Neural cell (in vitro differentiated cells): ENCODE results near the gene OLIG3. TPM values are rescaled to one million over a fixed set of nuclear protein-coding genes. Genes with fewer than 3 reads are reported as not detected.

Source experiments
- H2AFZ ChIP-seq: fragments of 200-600, 300-800 bp; sonication (generic), shearing (Covaris generic); 2 replicates; pipeline ENCODE4 v1.6.0; 2014; ENCODE audit warnings: low read depth, mild to moderate bottlenecking, antibody characterized with exemption, low read length, moderate library complexity
- H3F3A ChIP-seq: fragments of 200-600 bp; shearing (Covaris generic); 2 replicates; pipeline ENCODE4 v1.6.1; 2016; ENCODE audit warnings: mild to moderate bottlenecking, moderate library complexity, mixed read lengths, antibody characterized with exemption, low read length; ENCODE audit not compliant: insufficient read depth, poor library complexity, severe bottlenecking
- H3K27ac ChIP-seq: fragments of 200-600, 300-800 bp; sonication (generic), shearing (Covaris generic); 2 replicates; pipeline ENCODE4 v1.5.1; 2014; ENCODE audit warnings: mild to moderate bottlenecking, low read length, moderate library complexity
- H3K27me3 ChIP-seq: fragments of 300-800, 200-600 bp; sonication (generic), shearing (Covaris generic); 2 replicates; pipeline ENCODE4 v1.6.0; 2014; ENCODE audit warnings: mild to moderate bottlenecking, low read depth, low read length, moderate library complexity; ENCODE audit not compliant: insufficient read depth
- H3K36me3 ChIP-seq: fragments of 300-800, 200-600 bp; sonication (generic), shearing (Covaris generic); 2 replicates; pipeline ENCODE4 v1.5.1; 2014; ENCODE audit warnings: mild to moderate bottlenecking, antibody characterized with exemption, low read length, moderate library complexity; ENCODE audit not compliant: insufficient read depth
- H3K4me2 ChIP-seq: fragments of 300-800, 200-600 bp; sonication (generic), shearing (Covaris generic); 2 replicates; pipeline ENCODE4 v1.6.0; 2014; ENCODE audit warnings: mild to moderate bottlenecking, low read length
- H3K4me3 ChIP-seq: fragments of 300-800, 200-600 bp; sonication (generic), shearing (Covaris generic); 2 replicates; pipeline ENCODE4 v1.5.1; 2014; ENCODE audit warnings: mild to moderate bottlenecking, low read length, moderate library complexity
- H3K79me2 ChIP-seq: fragments of 200-600 bp; shearing (Covaris generic); replicated peaks from 2 replicates; pipeline ENCODE4 v1.6.0; 2014; ENCODE audit warnings: mild to moderate bottlenecking, low read length, moderate library complexity; ENCODE audit not compliant: insufficient read depth
- H3K9ac ChIP-seq: fragments of 300-800, 200-600 bp; sonication (generic), shearing (Covaris generic); 2 replicates; pipeline ENCODE4 v1.6.1; 2016; ENCODE audit warnings: mild to moderate bottlenecking, low read length, mixed read lengths
- H3K9me2 ChIP-seq: fragments of 200-600 bp; shearing (Covaris generic); 2 replicates; pipeline ENCODE4 v1.6.1; 2016; ENCODE audit warnings: mild to moderate bottlenecking, low read length, mixed read lengths; ENCODE audit not compliant: insufficient read depth
- H3K9me3 ChIP-seq: fragments of 200-600, 300-800 bp; sonication (generic), shearing (Covaris generic); 2 replicates; pipeline ENCODE4 v1.6.1; 2016; ENCODE audit warnings: mild to moderate bottlenecking, mixed run types, low read length, moderate library complexity, mixed read lengths
- H4K20me1 ChIP-seq: fragments of 200-600 bp; shearing (Covaris generic); 2 replicates; pipeline ENCODE4 v1.6.1; 2016; ENCODE audit warnings: mild to moderate bottlenecking, mixed run types; ENCODE audit not compliant: insufficient read depth
- EP300 ChIP-seq: fragments of 450-650 bp; conservative IDR thresholded peaks from 2 replicates; pipeline ENCODE4 v1.6.1; 2014; ENCODE audit warnings: antibody characterized with exemption, mild to moderate bottlenecking, moderate library complexity; ENCODE audit not compliant: poor library complexity, severe bottlenecking
- EZH2 ChIP-seq: fragments of 200-600, 300-800 bp; shearing (Covaris generic), sonication (generic); IDR thresholded peaks from 2 replicates; pipeline ENCODE4 v1.6.1; 2014; ENCODE audit warnings: antibody characterized with exemption, low read length, borderline replicate concordance, mild to moderate bottlenecking; ENCODE audit not compliant: insufficient read depth, poor library complexity, severe bottlenecking
- MXI1 ChIP-seq: fragments of 450-650 bp; conservative IDR thresholded peaks from 2 replicates; pipeline ENCODE4 v1.6.1; 2014; ENCODE audit warnings: antibody characterized with exemption, mild to moderate bottlenecking; ENCODE audit not compliant: poor library complexity, severe bottlenecking
- POLR2AphosphoS5 ChIP-seq: IDR thresholded peaks from 2 replicates; pipeline ENCODE4 v1.6.1; 2012
- RAD21 ChIP-seq: fragments of 450-650 bp; conservative IDR thresholded peaks from 2 replicates; pipeline ENCODE4 v1.6.1; 2014; ENCODE audit warnings: antibody characterized with exemption, mild to moderate bottlenecking, moderate library complexity
- SMC3 ChIP-seq: fragments of 450-650 bp; conservative IDR thresholded peaks from 2 replicates; pipeline ENCODE4 v1.6.1; 2014; ENCODE audit warnings: antibody characterized with exemption, mild to moderate bottlenecking, moderate library complexity; ENCODE audit not compliant: poor library complexity
- TAF1 ChIP-seq: IDR thresholded peaks from 2 replicates; pipeline ENCODE4 v1.6.1; 2012; ENCODE audit warnings: low read depth
- polyA plus RNA-seq: library from polyadenylated mRNA; depleted of rRNA; stranded (reverse); fragments of >200 nt; gene quantifications from 2 replicates; pipeline ENCODE4 v1.2.3, GENCODE V29; 2014
- TF ChIP-seq, protein P1 (sequence below): IDR thresholded peaks from 2 replicates; pipeline ENCODE4 v1.6.1; 2012; ENCODE audit warnings: borderline replicate concordance
- TF ChIP-seq, protein P2 (sequence below): fragments of 450-650 bp; IDR thresholded peaks from 2 replicates; pipeline ENCODE4 v1.5.1; 2014; ENCODE audit warnings: antibody characterized with exemption, mild to moderate bottlenecking, moderate library complexity; ENCODE audit not compliant: poor library complexity, severe bottlenecking

OLIG3 gene
- polyA plus RNA-seq, 1 donor from 2014 or later, result not detected

GRCh38 chr6:137536104-137536773, 42.0 kb upstream of the OLIG3 start:
- H3F3A ChIP-seq, result no peaks in the 10 kb centered on the region
- no peaks in the 10 kb centered on the region for H3K79me2 ChIP-seq
- no peak overlapping the region for H3K4me2 ChIP-seq
- H3K9me3 ChIP-seq, result no peaks in the 10 kb centered on the region
- no peaks in the 10 kb centered on the region for H4K20me1 ChIP-seq
- no peak overlapping the region for H3K27ac ChIP-seq
- no peaks in the 10 kb centered on the region for H3K9me2 ChIP-seq
- TF ChIP-seq POLR2AphosphoS5, result no peak
- no peak for TF ChIP-seq RAD21
- no peak for TF ChIP-seq TAF1
- no peak for TF ChIP-seq EP300
- TF ChIP-seq, protein P1, sequence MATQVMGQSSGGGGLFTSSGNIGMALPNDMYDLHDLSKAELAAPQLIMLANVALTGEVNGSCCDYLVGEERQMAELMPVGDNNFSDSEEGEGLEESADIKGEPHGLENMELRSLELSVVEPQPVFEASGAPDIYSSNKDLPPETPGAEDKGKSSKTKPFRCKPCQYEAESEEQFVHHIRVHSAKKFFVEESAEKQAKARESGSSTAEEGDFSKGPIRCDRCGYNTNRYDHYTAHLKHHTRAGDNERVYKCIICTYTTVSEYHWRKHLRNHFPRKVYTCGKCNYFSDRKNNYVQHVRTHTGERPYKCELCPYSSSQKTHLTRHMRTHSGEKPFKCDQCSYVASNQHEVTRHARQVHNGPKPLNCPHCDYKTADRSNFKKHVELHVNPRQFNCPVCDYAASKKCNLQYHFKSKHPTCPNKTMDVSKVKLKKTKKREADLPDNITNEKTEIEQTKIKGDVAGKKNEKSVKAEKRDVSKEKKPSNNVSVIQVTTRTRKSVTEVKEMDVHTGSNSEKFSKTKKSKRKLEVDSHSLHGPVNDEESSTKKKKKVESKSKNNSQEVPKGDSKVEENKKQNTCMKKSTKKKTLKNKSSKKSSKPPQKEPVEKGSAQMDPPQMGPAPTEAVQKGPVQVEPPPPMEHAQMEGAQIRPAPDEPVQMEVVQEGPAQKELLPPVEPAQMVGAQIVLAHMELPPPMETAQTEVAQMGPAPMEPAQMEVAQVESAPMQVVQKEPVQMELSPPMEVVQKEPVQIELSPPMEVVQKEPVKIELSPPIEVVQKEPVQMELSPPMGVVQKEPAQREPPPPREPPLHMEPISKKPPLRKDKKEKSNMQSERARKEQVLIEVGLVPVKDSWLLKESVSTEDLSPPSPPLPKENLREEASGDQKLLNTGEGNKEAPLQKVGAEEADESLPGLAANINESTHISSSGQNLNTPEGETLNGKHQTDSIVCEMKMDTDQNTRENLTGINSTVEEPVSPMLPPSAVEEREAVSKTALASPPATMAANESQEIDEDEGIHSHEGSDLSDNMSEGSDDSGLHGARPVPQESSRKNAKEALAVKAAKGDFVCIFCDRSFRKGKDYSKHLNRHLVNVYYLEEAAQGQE, result no peak
- TF ChIP-seq, protein P2, sequence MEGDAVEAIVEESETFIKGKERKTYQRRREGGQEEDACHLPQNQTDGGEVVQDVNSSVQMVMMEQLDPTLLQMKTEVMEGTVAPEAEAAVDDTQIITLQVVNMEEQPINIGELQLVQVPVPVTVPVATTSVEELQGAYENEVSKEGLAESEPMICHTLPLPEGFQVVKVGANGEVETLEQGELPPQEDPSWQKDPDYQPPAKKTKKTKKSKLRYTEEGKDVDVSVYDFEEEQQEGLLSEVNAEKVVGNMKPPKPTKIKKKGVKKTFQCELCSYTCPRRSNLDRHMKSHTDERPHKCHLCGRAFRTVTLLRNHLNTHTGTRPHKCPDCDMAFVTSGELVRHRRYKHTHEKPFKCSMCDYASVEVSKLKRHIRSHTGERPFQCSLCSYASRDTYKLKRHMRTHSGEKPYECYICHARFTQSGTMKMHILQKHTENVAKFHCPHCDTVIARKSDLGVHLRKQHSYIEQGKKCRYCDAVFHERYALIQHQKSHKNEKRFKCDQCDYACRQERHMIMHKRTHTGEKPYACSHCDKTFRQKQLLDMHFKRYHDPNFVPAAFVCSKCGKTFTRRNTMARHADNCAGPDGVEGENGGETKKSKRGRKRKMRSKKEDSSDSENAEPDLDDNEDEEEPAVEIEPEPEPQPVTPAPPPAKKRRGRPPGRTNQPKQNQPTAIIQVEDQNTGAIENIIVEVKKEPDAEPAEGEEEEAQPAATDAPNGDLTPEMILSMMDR, result no peak
- TF ChIP-seq EZH2, result no peak
- TF ChIP-seq MXI1, result no peak
- no peak for TF ChIP-seq SMC3
- H3K9ac ChIP-seq, result no peak overlapping the region
- H3K4me3 ChIP-seq, result no peak overlapping the region
- no peak overlapping the region for H2AFZ ChIP-seq
- H3K27me3 ChIP-seq, result no peaks in the 10 kb centered on the region
- H3K36me3 ChIP-seq, result no peaks in the 10 kb centered on the region

GRCh38 chr6:137531376-137532092, 37.3 kb upstream of the OLIG3 start:
- H3K4me3 ChIP-seq, result no peak overlapping the region
- no peaks in the 10 kb centered on the region for H3K36me3 ChIP-seq
- no peak overlapping the region for H2AFZ ChIP-seq
- no peaks in the 10 kb centered on the region for H3K9me2 ChIP-seq
- H3K9me3 ChIP-seq, result no peaks in the 10 kb centered on the region
- no peak overlapping the region for H3K27ac ChIP-seq
- no peak for TF ChIP-seq POLR2AphosphoS5
- TF ChIP-seq, protein P2, result no peak
- no peak for TF ChIP-seq EP300
- no peak for TF ChIP-seq EZH2
- TF ChIP-seq MXI1, result no peak
- no peak for TF ChIP-seq TAF1
- no peak for TF ChIP-seq SMC3
- TF ChIP-seq RAD21, result no peak
- TF ChIP-seq, protein P1, result no peak
- H4K20me1 ChIP-seq, result no peaks in the 10 kb centered on the region
- no peaks in the 10 kb centered on the region for H3K79me2 ChIP-seq
- no peaks in the 10 kb centered on the region for H3K27me3 ChIP-seq
- H3F3A ChIP-seq, result no peaks in the 10 kb centered on the region
- no peak overlapping the region for H3K4me2 ChIP-seq
- H3K9ac ChIP-seq, result no peak overlapping the region
